ENCODE data around the gene JAZF1. TPM values are rescaled to one million over a fixed set of nuclear protein-coding genes. Genes with fewer than 3 reads are reported as not detected.

JAZF1 gene
- total RNA-seq, 1 experiment from 2014 or later, result 9.1 TPM

DNA sequence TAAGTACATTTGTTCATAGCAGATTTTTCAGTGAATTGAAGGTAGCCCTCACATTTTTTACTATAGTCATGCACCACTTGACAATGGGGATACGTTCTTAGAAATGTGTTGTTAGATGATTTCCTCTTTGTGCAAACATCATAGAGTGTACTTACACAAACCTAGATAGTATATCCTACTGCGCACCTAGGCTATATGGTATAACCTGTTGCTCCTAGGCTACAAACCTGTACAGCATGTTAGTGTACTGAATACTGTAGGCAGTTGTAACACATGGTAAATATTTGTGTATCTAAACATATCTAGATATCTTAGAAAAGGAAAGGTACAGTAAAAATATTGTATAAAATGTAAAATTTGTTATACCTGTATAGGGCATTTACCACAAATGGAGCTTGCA, 399.4 kb downstream of the JAZF1 start:
- H4K91ac ChIP-seq (ENCODE audit: insufficient read length, low read depth, low read length), result no peak overlapping the region
- H3K4ac ChIP-seq (ENCODE audit: low read depth, low read length), result no peak overlapping the region
- H3K4me1 ChIP-seq (ENCODE audit: insufficient read depth, low read length), result no peaks in the 10 kb centered on the region
- no peak for DNase-seq
- H3K4me3 Mint-ChIP-seq, result no peak overlapping the region
- H2BK15ac ChIP-seq (ENCODE audit: low read depth, low read length), result no peak overlapping the region
- H3K56ac ChIP-seq (ENCODE audit: insufficient read length, low read depth, low read length), result no peak overlapping the region
- no peak overlapping the region for H2AFZ ChIP-seq (ENCODE audit: low read length)
- no peak overlapping the region for H2BK12ac ChIP-seq (ENCODE audit: insufficient read length, low read depth, low read length)
- H3K27me3 ChIP-seq (ENCODE audit: insufficient read depth, low read length), result no peaks in the 10 kb centered on the region
- H3T11ph ChIP-seq (ENCODE audit: low read length), result no peak overlapping the region
- H3K4me1 Mint-ChIP-seq, result peaks cover 12 to 15% of the 10 kb centered on the region in 2 experiments
- no peaks in the 10 kb centered on the region for H3K9me3 Mint-ChIP-seq
- H4K8ac ChIP-seq (replicated peaks; ENCODE audit: insufficient read length, low read depth, low read length), result no peak overlapping the region
- no CpG with 5 or more reads among the region's 2 CpGs for WGBS (ENCODE audit: extremely low coverage, insufficient read length, low lambda C conversion rate)
- H3K27me3 Mint-ChIP-seq (ENCODE audit: low read depth), result no peaks in the 10 kb centered on the region
- H3K27ac ChIP-seq (ENCODE audit: insufficient read length, low read depth, low read length), result no peak overlapping the region
- no peak overlapping the region for H2BK120ac ChIP-seq (ENCODE audit: low read depth, low read length, poor library complexity, severe bottlenecking)
- TF ChIP-seq, protein P1, sequence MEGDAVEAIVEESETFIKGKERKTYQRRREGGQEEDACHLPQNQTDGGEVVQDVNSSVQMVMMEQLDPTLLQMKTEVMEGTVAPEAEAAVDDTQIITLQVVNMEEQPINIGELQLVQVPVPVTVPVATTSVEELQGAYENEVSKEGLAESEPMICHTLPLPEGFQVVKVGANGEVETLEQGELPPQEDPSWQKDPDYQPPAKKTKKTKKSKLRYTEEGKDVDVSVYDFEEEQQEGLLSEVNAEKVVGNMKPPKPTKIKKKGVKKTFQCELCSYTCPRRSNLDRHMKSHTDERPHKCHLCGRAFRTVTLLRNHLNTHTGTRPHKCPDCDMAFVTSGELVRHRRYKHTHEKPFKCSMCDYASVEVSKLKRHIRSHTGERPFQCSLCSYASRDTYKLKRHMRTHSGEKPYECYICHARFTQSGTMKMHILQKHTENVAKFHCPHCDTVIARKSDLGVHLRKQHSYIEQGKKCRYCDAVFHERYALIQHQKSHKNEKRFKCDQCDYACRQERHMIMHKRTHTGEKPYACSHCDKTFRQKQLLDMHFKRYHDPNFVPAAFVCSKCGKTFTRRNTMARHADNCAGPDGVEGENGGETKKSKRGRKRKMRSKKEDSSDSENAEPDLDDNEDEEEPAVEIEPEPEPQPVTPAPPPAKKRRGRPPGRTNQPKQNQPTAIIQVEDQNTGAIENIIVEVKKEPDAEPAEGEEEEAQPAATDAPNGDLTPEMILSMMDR (conservative IDR thresholded peaks at IDR 0.05), result no peak
- H3K4me2 ChIP-seq (ENCODE audit: insufficient read depth, insufficient read length, low read length), result no peak overlapping the region
- H3K18ac ChIP-seq (ENCODE audit: insufficient read length, low read depth, low read length), result no peak overlapping the region
- no peaks in the 10 kb centered on the region for H3K23me2 ChIP-seq (ENCODE audit: insufficient read length, low read depth, low read length, poor library complexity, severe bottlenecking)
- no peak overlapping the region for H3K23ac ChIP-seq (ENCODE audit: insufficient read length, low read depth, low read length)
- H3K14ac ChIP-seq (ENCODE audit: insufficient read depth, low read length), result no peak overlapping the region
- no peak overlapping the region for H4K5ac ChIP-seq (ENCODE audit: insufficient read length, low read depth, low read length)
- no peaks in the 10 kb centered on the region for H3K79me1 ChIP-seq (ENCODE audit: insufficient read depth, low read depth, low read length, poor library complexity, severe bottlenecking)
- no peak overlapping the region for H3K27ac Mint-ChIP-seq
- no peaks in the 10 kb centered on the region for H3K9me3 ChIP-seq (ENCODE audit: control insufficient read depth, low read depth, low read length)
- no peak overlapping the region for H2AK5ac ChIP-seq (ENCODE audit: insufficient read length, low read length)
- no peak overlapping the region for H2BK20ac ChIP-seq (ENCODE audit: low read depth, low read length, poor library complexity, severe bottlenecking)
- peaks cover 2 to 9% (median 6%) of the 10 kb centered on the region in 3 experiments; a peak in 4 of 7 replicates for H3K36me3 Mint-ChIP-seq (ENCODE audit: insufficient read depth in 1 of 3, low read depth in 3 of 3)
- H3K79me2 ChIP-seq (ENCODE audit: insufficient read depth, low read length), result no peaks in the 10 kb centered on the region
- no peaks in the 10 kb centered on the region for H4K20me1 ChIP-seq (ENCODE audit: control insufficient read depth, insufficient read depth, insufficient read length)
- H2BK5ac ChIP-seq (ENCODE audit: insufficient read length, low read length), result no peak overlapping the region
- H3K9ac ChIP-seq (ENCODE audit: extremely low read depth, insufficient read length, low read length), result no peak overlapping the region

Other genes starting within 250 kb of the JAZF1 start
- gene CREB5, start 231.7 kb upstream of the JAZF1 start, total RNA-seq (2021), result 3.3 and 4.0 TPM in 2 replicates